Astrocyte (in vitro differentiated cells and primary cell): ENCODE data around the gene ZNF526.

Experiments used
- CTCF ChIP-seq: IDR thresholded peaks from 2 replicates; pipeline ENCODE4 v1.5.1; 2011; ENCODE audit warnings: low read depth, mild to moderate bottlenecking, inconsistent platforms, low read length, moderate library complexity; ENCODE audit not compliant: insufficient read depth
- EZH2 ChIP-seq: IDR thresholded peaks from 2 replicates; pipeline ENCODE4 v1.6.1; 2012; ENCODE audit warnings: mild to moderate bottlenecking, low read length, inconsistent platforms; ENCODE audit not compliant: insufficient read depth

- TF ChIP-seq CTCF (peak; percentile 55), EZH2 (no peak)
These were observed 26.2 kb downstream of the ZNF526 start for GRCh38 chr19:42246143-42246921.
